Measurements from ENCODE around the gene PTGR1.

PTGR1 gene

GRCh38 chr9:111604054-111604615, 4.7 kb upstream of the PTGR1 start:
- Histone ChIP-seq H3K4me1 (ENCODE audit: low read length) (no peaks in the 10 kb centered on the region), H3K27ac (ENCODE audit: low read length) (no peak overlapping the region), H2AFZ (ENCODE audit: low read depth, low read length) (no peak overlapping the region), H3K4me3 (ENCODE audit: low read length) (no peak overlapping the region), H3K9me3 (ENCODE audit: insufficient read depth, low read length) (no peaks in the 10 kb centered on the region), H3K27me3 (ENCODE audit: low read depth, low read length) (no peaks in the 10 kb centered on the region), H4K20me1 (ENCODE audit: insufficient read depth, low read length) (no peaks in the 10 kb centered on the region), H3K9ac (ENCODE audit: low read length) (no peak overlapping the region), H3K79me2 (ENCODE audit: low read length) (no peaks in the 10 kb centered on the region), H3K4me2 (ENCODE audit: low read length) (no peak overlapping the region), H3K36me3 (replicated peaks; ENCODE audit: low read depth, low read length) (no peaks in the 10 kb centered on the region)
- TF ChIP-seq EZH2phosphoT487 (IDR thresholded peaks at IDR 0.05; ENCODE audit: low read depth) (no peak), CTCF (IDR thresholded peaks at IDR 0.05; ENCODE audit: low read depth, low read length) (no peak)

- no peak overlapping the region for H2AFZ ChIP-seq (ENCODE audit: low read depth, low read length)
- no peaks in the 10 kb centered on the region for H3K4me1 ChIP-seq (ENCODE audit: low read length)
- H3K27ac ChIP-seq (ENCODE audit: low read length): no peak overlapping the region
- H3K4me3 ChIP-seq (ENCODE audit: low read length): no peak overlapping the region
- H3K79me2 ChIP-seq (ENCODE audit: low read length): no peaks in the 10 kb centered on the region
- no peaks in the 10 kb centered on the region for H3K9me3 ChIP-seq (ENCODE audit: insufficient read depth, low read length)
- no peak overlapping the region for H3K9ac ChIP-seq (ENCODE audit: low read length)
- H3K27me3 ChIP-seq (ENCODE audit: low read depth, low read length): no peaks in the 10 kb centered on the region
- no peaks in the 10 kb centered on the region for H3K36me3 ChIP-seq (replicated peaks; ENCODE audit: low read depth, low read length)
- no peak overlapping the region for H3K4me2 ChIP-seq (ENCODE audit: low read length)
- no peak for TF ChIP-seq CTCF (IDR thresholded peaks at IDR 0.05; ENCODE audit: low read depth, low read length)
- no peak for TF ChIP-seq EZH2phosphoT487 (IDR thresholded peaks at IDR 0.05; ENCODE audit: low read depth)
- no peaks in the 10 kb centered on the region for H4K20me1 ChIP-seq (ENCODE audit: insufficient read depth, low read length)
Measured at GRCh38 chr9:111603041-111603440, 3.6 kb upstream of the PTGR1 start.

- Histone ChIP-seq H4K20me1 (ENCODE audit: insufficient read depth, low read length) (no peaks in the 10 kb centered on the region), H3K4me2 (ENCODE audit: low read length) (no peak overlapping the region), H3K36me3 (replicated peaks; ENCODE audit: low read depth, low read length) (no peaks in the 10 kb centered on the region)
Measured at GRCh38 chr9:111601237-111602018, 2.0 kb upstream of the PTGR1 start.

GRCh38 chr9:111599955-111600343, 502 bp upstream of the PTGR1 start:
- no peak overlapping the region for H3K9ac ChIP-seq (ENCODE audit: low read length)
- H3K36me3 ChIP-seq (replicated peaks; ENCODE audit: low read depth, low read length): no peaks in the 10 kb centered on the region
- no peaks in the 10 kb centered on the region for H3K4me1 ChIP-seq (ENCODE audit: low read length)
- TF ChIP-seq EZH2phosphoT487 (IDR thresholded peaks at IDR 0.05; ENCODE audit: low read depth) (no peak), CTCF (IDR thresholded peaks at IDR 0.05; ENCODE audit: low read depth, low read length) (no peak)
- H2AFZ ChIP-seq (ENCODE audit: low read depth, low read length): no peak overlapping the region
- H4K20me1 ChIP-seq (ENCODE audit: insufficient read depth, low read length): no peaks in the 10 kb centered on the region
- no peak overlapping the region for H3K27ac ChIP-seq (ENCODE audit: low read length)
- H3K9me3 ChIP-seq (ENCODE audit: insufficient read depth, low read length): no peaks in the 10 kb centered on the region
- no peak overlapping the region for H3K4me3 ChIP-seq (ENCODE audit: low read length)
- H3K27me3 ChIP-seq (ENCODE audit: low read depth, low read length): no peaks in the 10 kb centered on the region
- no peaks in the 10 kb centered on the region for H3K79me2 ChIP-seq (ENCODE audit: low read length)
- H3K4me2 ChIP-seq (ENCODE audit: low read length): no peak overlapping the region

More at GRCh38 chr9:111601237-111602018, 2.0 kb upstream of the PTGR1 start:
- H2AFZ ChIP-seq (ENCODE audit: low read depth, low read length): no peak overlapping the region
- no peaks in the 10 kb centered on the region for H3K27me3 ChIP-seq (ENCODE audit: low read depth, low read length)
- H3K4me1 ChIP-seq (ENCODE audit: low read length): no peaks in the 10 kb centered on the region
- no peaks in the 10 kb centered on the region for H3K9me3 ChIP-seq (ENCODE audit: insufficient read depth, low read length)
- H3K9ac ChIP-seq (ENCODE audit: low read length): no peak overlapping the region
- no peak overlapping the region for H3K27ac ChIP-seq (ENCODE audit: low read length)
- H3K79me2 ChIP-seq (ENCODE audit: low read length): no peaks in the 10 kb centered on the region
- no peak overlapping the region for H3K4me3 ChIP-seq (ENCODE audit: low read length)
- TF ChIP-seq EZH2phosphoT487 (IDR thresholded peaks at IDR 0.05; ENCODE audit: low read depth): no peak

Data from OCI-LY3 (cell line).